Panc1 (cell line): ENCODE measurements around the gene PLXND1. TPM values are rescaled to one million over a fixed set of nuclear protein-coding genes. Genes with fewer than 3 reads are reported as not detected.

Experiments
- ATAC-seq: fragments of 200-7000 bp; cut with Tn5 transposase; 2 replicates; pipeline ENCODE4 v1.9.1; 2020; ENCODE audit warnings: mild to moderate bottlenecking, moderate library complexity
- BruUV-seq: library from RNA; stranded (reverse); fragments of 400-500 nt; replicated peaks from 2 replicates; lab custom pipeline; 2021; lab: Mats Ljungman, UMichigan
- CTCF ChIA-PET: fragments of 300-600 bp; sonication (Branson Sonifier 250); formaldehyde crosslinking; loops from one replicate; lab custom pipeline; 2022; ENCODE audit warnings: antibody characterized with exemption; lab: Charles Lee
- POLR2A ChIA-PET: fragments of 300-600 bp; sonication (Branson Sonifier 250); formaldehyde crosslinking; loops from one replicate; lab custom pipeline; 2022; ENCODE audit warnings: antibody characterized with exemption; lab: Charles Lee
- DNase-seq: peaks from one replicate; pipeline ENCODE4 v3.0.0-alpha.2; 2010; ENCODE audit warnings: low read depth, low spot score
- H3K27ac ChIP-seq: 2 replicates; pipeline ENCODE4 v1.5.1; 2011; ENCODE audit warnings: mild to moderate bottlenecking, low read length, inconsistent platforms
- H3K27me3 ChIP-seq: fragments of 200-500 bp; sonication (Bioruptor generic); 2 replicates; pipeline ENCODE4 v1.6.0; 2014; ENCODE audit warnings: low read length, inconsistent platforms; ENCODE audit not compliant: control insufficient read depth, insufficient read depth
- H3K36me3 ChIP-seq: fragments of 200-500 bp; sonication (Bioruptor generic); 2 replicates; pipeline ENCODE4 v1.5.1; 2014; ENCODE audit warnings: inconsistent platforms, mild to moderate bottlenecking, low read length, moderate library complexity; ENCODE audit not compliant: control insufficient read depth, insufficient read depth
- H3K4me1 ChIP-seq: 2 replicates; pipeline ENCODE4 v1.5.1; 2011; ENCODE audit warnings: inconsistent platforms, mild to moderate bottlenecking, low read length, moderate library complexity; ENCODE audit not compliant: control insufficient read depth, insufficient read depth
- H3K4me3 ChIP-seq, 2 experiments: 2 replicates each; pipeline ENCODE4 v1.5.1; 2011 to 2012; ENCODE audit warnings: low read depth in 2 of 2, low read length in 2 of 2, mild to moderate bottlenecking in 2 of 2, inconsistent platforms in 1 of 2, moderate library complexity in 1 of 2
- H3K9me3 ChIP-seq: fragments of 200-500 bp; sonication (Bioruptor generic); 2 replicates; pipeline ENCODE4 v1.5.1; 2014; ENCODE audit warnings: low read depth, mild to moderate bottlenecking, inconsistent platforms, low read length, moderate library complexity; ENCODE audit not compliant: control insufficient read depth, insufficient read depth
- CTCF ChIP-seq: fragments of 450-650 bp; IDR thresholded peaks from 2 replicates; pipeline ENCODE4 v1.5.1; 2017; ENCODE audit warnings: mild to moderate bottlenecking
- POLR2AphosphoS5 ChIP-seq: IDR thresholded peaks from 2 replicates; pipeline ENCODE4 v1.6.1; 2012; ENCODE audit warnings: mild to moderate bottlenecking, low read depth, low read length, moderate library complexity
- SIN3A ChIP-seq: IDR thresholded peaks from 2 replicates; pipeline ENCODE4 v1.6.1; 2012; ENCODE audit warnings: low read depth, mild to moderate bottlenecking, low read length, moderate library complexity, borderline replicate concordance; ENCODE audit not compliant: insufficient read depth
- TCF7L2 ChIP-seq: IDR thresholded peaks from 2 replicates; pipeline ENCODE4 v1.6.1; 2011; ENCODE audit warnings: mild to moderate bottlenecking, low read depth, low read length, inconsistent platforms
- in situ Hi-C: cut with HindIII; loops from 2 replicates; pipeline ENCODE4 v1.10.0; 2016; ENCODE audit warnings: low sequenced_read_pairs, low pct_unique_long_range_greater_than_20kb
- intact Hi-C: fragments of 100-400 bp; cut with micrococcal nuclease; formaldehyde crosslinking; loops from one replicate; pipeline ENCODE4 v1.10.0; 2022; ENCODE audit not compliant: unreplicated experiment
- total RNA-seq: library from RNA; stranded (reverse); gene quantifications from one replicate; pipeline ENCODE4 v1.2.1, GENCODE V29; 2021; ENCODE audit not compliant: unreplicated experiment
- TF ChIP-seq, protein P1 (sequence below), 2 experiments: IDR thresholded peaks; 2 replicates each; pipeline ENCODE4 v1.6.1; 2011 to 2012; ENCODE audit warnings: low read depth in 2 of 2, control low read depth in 1 of 2, low read length in 1 of 2, mild to moderate bottlenecking in 1 of 2, moderate library complexity in 1 of 2; ENCODE audit not compliant: insufficient read depth in 1 of 2

PLXND1 gene
- total RNA-seq, 1 experiment from 2014 or later = 248 TPM

DNA sequence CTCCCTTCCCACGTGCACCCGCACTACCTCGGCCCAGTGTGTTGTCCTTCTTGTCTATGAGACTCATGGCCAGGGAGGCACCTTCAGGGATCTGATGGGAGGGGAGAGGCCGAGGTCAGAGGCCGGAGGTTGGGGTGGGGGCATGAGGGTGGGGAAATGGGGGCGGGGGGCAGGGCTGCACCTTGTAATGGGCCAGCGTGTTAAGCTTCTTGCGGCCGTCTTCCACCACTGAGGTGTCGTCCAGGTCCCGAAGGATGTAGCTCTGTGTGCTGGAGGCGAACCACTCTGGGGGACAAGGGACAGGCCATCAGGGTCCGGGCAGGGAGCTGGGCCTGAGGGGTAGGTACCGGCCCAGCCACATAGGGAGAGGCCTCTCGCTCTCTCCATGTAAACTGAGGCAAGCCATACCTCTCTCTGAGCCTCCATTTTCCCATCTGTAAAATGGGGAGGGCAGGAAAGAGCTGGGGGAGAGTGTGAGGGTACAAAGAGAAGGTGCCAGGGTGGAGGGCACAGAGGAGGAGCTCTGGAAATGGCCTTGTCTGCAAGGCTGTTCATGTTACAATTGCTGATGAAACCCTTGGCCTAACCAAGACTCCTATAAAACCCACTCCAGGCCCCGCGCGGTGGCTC is 44.7 kb downstream of the PLXND1 start:
- BruUV-seq = no TSS peak
- no peak for TF ChIP-seq TCF7L2
- TF ChIP-seq SIN3A = no peak
- TF ChIP-seq POLR2AphosphoS5 = no peak
- TF ChIP-seq, protein P1, sequence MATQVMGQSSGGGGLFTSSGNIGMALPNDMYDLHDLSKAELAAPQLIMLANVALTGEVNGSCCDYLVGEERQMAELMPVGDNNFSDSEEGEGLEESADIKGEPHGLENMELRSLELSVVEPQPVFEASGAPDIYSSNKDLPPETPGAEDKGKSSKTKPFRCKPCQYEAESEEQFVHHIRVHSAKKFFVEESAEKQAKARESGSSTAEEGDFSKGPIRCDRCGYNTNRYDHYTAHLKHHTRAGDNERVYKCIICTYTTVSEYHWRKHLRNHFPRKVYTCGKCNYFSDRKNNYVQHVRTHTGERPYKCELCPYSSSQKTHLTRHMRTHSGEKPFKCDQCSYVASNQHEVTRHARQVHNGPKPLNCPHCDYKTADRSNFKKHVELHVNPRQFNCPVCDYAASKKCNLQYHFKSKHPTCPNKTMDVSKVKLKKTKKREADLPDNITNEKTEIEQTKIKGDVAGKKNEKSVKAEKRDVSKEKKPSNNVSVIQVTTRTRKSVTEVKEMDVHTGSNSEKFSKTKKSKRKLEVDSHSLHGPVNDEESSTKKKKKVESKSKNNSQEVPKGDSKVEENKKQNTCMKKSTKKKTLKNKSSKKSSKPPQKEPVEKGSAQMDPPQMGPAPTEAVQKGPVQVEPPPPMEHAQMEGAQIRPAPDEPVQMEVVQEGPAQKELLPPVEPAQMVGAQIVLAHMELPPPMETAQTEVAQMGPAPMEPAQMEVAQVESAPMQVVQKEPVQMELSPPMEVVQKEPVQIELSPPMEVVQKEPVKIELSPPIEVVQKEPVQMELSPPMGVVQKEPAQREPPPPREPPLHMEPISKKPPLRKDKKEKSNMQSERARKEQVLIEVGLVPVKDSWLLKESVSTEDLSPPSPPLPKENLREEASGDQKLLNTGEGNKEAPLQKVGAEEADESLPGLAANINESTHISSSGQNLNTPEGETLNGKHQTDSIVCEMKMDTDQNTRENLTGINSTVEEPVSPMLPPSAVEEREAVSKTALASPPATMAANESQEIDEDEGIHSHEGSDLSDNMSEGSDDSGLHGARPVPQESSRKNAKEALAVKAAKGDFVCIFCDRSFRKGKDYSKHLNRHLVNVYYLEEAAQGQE (IDR thresholded peaks at IDR 0.05; ENCODE audit: insufficient read depth in 1 of 2, low read depth in 2 of 2, low read length in 1 of 2) = no peak
- TF ChIP-seq CTCF = no peak
- ATAC-seq (no peak), DNase-seq (no peak)
- Histone ChIP-seq H3K36me3 (peaks cover 7% of the 10 kb centered on the region), H3K27ac (no peak overlapping the region), H3K9me3 (no peaks in the 10 kb centered on the region), H3K4me3 (no peak overlapping the region), H3K4me1 (peaks cover 16% of the 10 kb centered on the region), H3K27me3 (no peaks in the 10 kb centered on the region)
- CTCF ChIA-PET = interaction anchor here (1.3 kb wide), 1 partner anchor 178 kb away, joined by 5 read pairs; no protein-coding TSS in a partner anchor
- POLR2A ChIA-PET = interaction anchor here (0.6 kb wide), 2 partner anchors 15 to 22 kb away, joined by 4 read pairs; no protein-coding TSS in a partner anchor
- intact Hi-C loops (no loop called here), in situ Hi-C loops (no loop called here)

DNA sequence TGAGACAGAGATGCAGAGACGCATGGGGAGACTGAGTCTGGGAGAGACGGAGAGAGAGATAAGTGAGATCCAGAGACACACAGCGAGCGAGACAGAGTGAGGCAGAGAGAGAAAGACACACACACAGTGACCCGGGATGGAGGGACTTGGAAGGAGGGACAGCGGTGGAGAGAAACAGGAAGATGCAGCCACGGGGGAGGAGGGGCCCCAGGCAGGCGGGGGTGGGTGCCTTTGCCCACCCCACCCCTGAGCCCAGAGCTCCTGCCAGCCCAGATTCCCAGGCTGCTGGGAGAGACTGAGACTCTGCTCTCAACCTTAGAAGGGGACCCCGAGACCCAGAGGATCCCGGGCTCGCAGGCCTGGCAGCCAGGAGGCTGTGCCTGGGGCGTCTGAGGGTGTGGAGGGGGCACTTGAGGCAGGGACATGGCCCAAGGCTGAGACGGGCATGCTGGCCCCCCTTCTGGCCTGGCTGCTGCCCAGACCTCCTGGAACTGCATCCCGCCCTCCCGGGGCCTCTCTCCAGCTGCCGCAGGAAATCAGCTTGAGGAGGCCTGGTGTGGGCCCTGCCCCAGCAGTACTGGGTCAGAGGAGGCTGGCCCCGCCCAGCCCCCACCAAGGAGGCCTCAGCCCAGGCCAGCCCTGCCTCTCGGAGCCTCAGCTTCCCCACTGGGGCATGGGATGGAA is 45.4 kb downstream of the PLXND1 start:
- H3K9me3 ChIP-seq = no peaks in the 10 kb centered on the region
- H3K27me3 ChIP-seq = no peaks in the 10 kb centered on the region
- peak overlapping the region; percentile 11; the same call in 1 of the 2 replicates for H3K27ac ChIP-seq
- DNase-seq = no peak
- ChIA-PET CTCF (interaction anchor here (1.3 kb wide), 1 partner anchor 178 kb away, joined by 5 read pairs; no protein-coding TSS in a partner anchor), POLR2A (no interaction called here)
- H3K36me3 ChIP-seq = peaks cover 9% of the 10 kb centered on the region
- in situ Hi-C loops (no loop called here), intact Hi-C loops (no loop called here)
- peaks cover 19% of the 10 kb centered on the region for H3K4me1 ChIP-seq
- no peak overlapping the region for H3K4me3 ChIP-seq
- TF ChIP-seq, protein P1 (IDR thresholded peaks at IDR 0.05; ENCODE audit: insufficient read depth in 1 of 2, low read depth in 2 of 2, low read length in 1 of 2) = no peak
- TF ChIP-seq CTCF (no peak), SIN3A (no peak), TCF7L2 (no peak), POLR2AphosphoS5 (no peak)
- no TSS peak for BruUV-seq
- peak; percentile 55 for ATAC-seq
